RPMI8226 (cell line): ENCODE measurements around the gene OR11H6.

ENCODE experiments used
- DNase-seq: peaks from one replicate; pipeline ENCODE4 v3.0.0-alpha.2; 2015

Gene OR11H6

GRCh38 chr14:20274062-20274461, 50.6 kb downstream of the OR11H6 start:
- DNase-seq = no peak
